OCI-LY1 (cell line): Measurements from ENCODE around the gene ABCA4.

Source experiments
- H2AFZ ChIP-seq: fragments of 200-600 bp; sonication (generic), shearing (Covaris generic); 2 replicates; pipeline ENCODE4 v1.6.0; 2014; ENCODE audit warnings: antibody characterized with exemption, mild to moderate bottlenecking, low read length
- H3F3A ChIP-seq: fragments of 200-600 bp; sonication (generic), shearing (Covaris generic); 2 replicates; pipeline ENCODE4 v1.6.0; 2014; ENCODE audit warnings: mild to moderate bottlenecking, antibody characterized with exemption, low read length, moderate library complexity; ENCODE audit not compliant: insufficient read depth
- H3K27ac ChIP-seq: fragments of 200-600 bp; sonication (generic); 2 replicates; pipeline ENCODE4 v1.5.1; 2014; ENCODE audit warnings: low read length, mixed run types, mild to moderate bottlenecking, low read depth; ENCODE audit not compliant: poor library complexity, severe bottlenecking
- H3K27me3 ChIP-seq: fragments of 200-600 bp; sonication (generic); 2 replicates; pipeline ENCODE4 v1.6.0; 2014; ENCODE audit warnings: antibody characterized with exemption, mild to moderate bottlenecking, low read length, moderate library complexity; ENCODE audit not compliant: insufficient read depth
- H3K36me3 ChIP-seq: fragments of 200-600 bp; sonication (generic); 2 replicates; pipeline ENCODE4 v1.6.1; 2014; ENCODE audit warnings: mild to moderate bottlenecking, antibody characterized with exemption, low read length, moderate library complexity, mixed read lengths; ENCODE audit not compliant: insufficient read depth
- H3K4me1 ChIP-seq: fragments of 200-600 bp; sonication (generic); 2 replicates; pipeline ENCODE4 v1.5.1; 2014; ENCODE audit warnings: mild to moderate bottlenecking, low read length, moderate library complexity; ENCODE audit not compliant: insufficient read depth, severe bottlenecking
- H3K4me2 ChIP-seq: fragments of 200-600 bp; sonication (generic), shearing (Covaris generic); 2 replicates; pipeline ENCODE4 v1.6.1; 2014; ENCODE audit warnings: low read length
- H3K4me3 ChIP-seq: fragments of 200-600 bp; sonication (generic); 2 replicates; pipeline ENCODE4 v1.5.1; 2014; ENCODE audit warnings: low read length, low read depth, mild to moderate bottlenecking, mixed read lengths; ENCODE audit not compliant: poor library complexity, severe bottlenecking
- H3K79me2 ChIP-seq: fragments of 200-600 bp; shearing (Covaris generic); 2 replicates; pipeline ENCODE4 v1.6.1; 2016; ENCODE audit warnings: mixed run types, low read length, mixed read lengths; ENCODE audit not compliant: insufficient read depth
- H3K9ac ChIP-seq: fragments of 200-600 bp; sonication (generic), shearing (Covaris generic); 2 replicates; pipeline ENCODE4 v1.6.1; 2014; ENCODE audit warnings: mild to moderate bottlenecking, low read length, mixed read lengths
- H3K9me2 ChIP-seq: fragments of 200-600 bp; sonication (generic), shearing (Covaris generic); 2 replicates; pipeline ENCODE4 v1.6.1; 2014; ENCODE audit warnings: low read depth, mild to moderate bottlenecking, low read length, mixed read lengths
- H3K9me3 ChIP-seq: fragments of 200-600 bp; shearing (Covaris generic); 2 replicates; pipeline ENCODE4 v1.6.1; 2014; ENCODE audit warnings: low read length, mixed read lengths
- H4K20me1 ChIP-seq: fragments of 200-600 bp; sonication (generic), shearing (Covaris generic); 2 replicates; pipeline ENCODE4 v1.6.0; 2016; ENCODE audit warnings: mild to moderate bottlenecking, low read length; ENCODE audit not compliant: insufficient read depth
- CTCF ChIP-seq: fragments of 200-600 bp; sonication (generic), shearing (Covaris generic); IDR thresholded peaks from 2 replicates; pipeline ENCODE4 v1.5.1; 2017; ENCODE audit warnings: mild to moderate bottlenecking, antibody characterized with exemption, low read length, moderate library complexity, mixed read lengths
- EZH2 ChIP-seq: fragments of 200-600 bp; sonication (generic), shearing (Covaris generic); IDR thresholded peaks from 2 replicates; pipeline ENCODE4 v1.8.0; 2017; ENCODE audit warnings: borderline replicate concordance, mixed run types, mild to moderate bottlenecking, antibody characterized with exemption, low read length, moderate library complexity, mixed read lengths

The ABCA4 gene

GRCh38 chr1:94121411-94121821 is 468 bp upstream of the ABCA4 start:
- no peaks in the 10 kb centered on the region for H4K20me1 ChIP-seq
- no peaks in the 10 kb centered on the region for H3K4me1 ChIP-seq
- H3K9ac ChIP-seq = no peak overlapping the region
- H3K36me3 ChIP-seq = no peaks in the 10 kb centered on the region
- H3K27me3 ChIP-seq = no peaks in the 10 kb centered on the region
- no peaks in the 10 kb centered on the region for H3K79me2 ChIP-seq
- TF ChIP-seq CTCF (no peak), EZH2 (no peak)
- H3K4me2 ChIP-seq = no peak overlapping the region
- H3F3A ChIP-seq = no peaks in the 10 kb centered on the region
- no peak overlapping the region for H2AFZ ChIP-seq
- no peaks in the 10 kb centered on the region for H3K9me2 ChIP-seq
- H3K4me3 ChIP-seq = no peak overlapping the region
- H3K9me3 ChIP-seq = no peaks in the 10 kb centered on the region
- H3K27ac ChIP-seq = no peak overlapping the region

- Histone ChIP-seq H3K9me2 (no peaks in the 10 kb centered on the region), H3K27ac (no peak overlapping the region), H3K79me2 (no peaks in the 10 kb centered on the region), H3K36me3 (no peaks in the 10 kb centered on the region), H3K4me2 (no peak overlapping the region), H3K4me1 (no peaks in the 10 kb centered on the region), H3K9ac (no peak overlapping the region), H4K20me1 (no peaks in the 10 kb centered on the region), H3K27me3 (no peaks in the 10 kb centered on the region), H3F3A (no peaks in the 10 kb centered on the region), H3K4me3 (no peak overlapping the region), H3K9me3 (no peaks in the 10 kb centered on the region), H2AFZ (no peak overlapping the region)
- no peak for TF ChIP-seq CTCF
- TF ChIP-seq EZH2 = no peak
Measured at GRCh38 chr1:94120570-94120901, 412 bp downstream of the ABCA4 start.

GRCh38 chr1:94119796-94120569 is 965 bp downstream of the ABCA4 start:
- H3K27ac ChIP-seq = no peak overlapping the region

More at GRCh38 chr1:94119796-94120569, 965 bp downstream of the ABCA4 start:
- no peaks in the 10 kb centered on the region for H3K4me1 ChIP-seq
- no peak overlapping the region for H2AFZ ChIP-seq
- H3K4me3 ChIP-seq = no peak overlapping the region
- no peak overlapping the region for H3K9ac ChIP-seq
- H3K4me2 ChIP-seq = no peak overlapping the region
- H3K9me2 ChIP-seq = no peaks in the 10 kb centered on the region
- no peaks in the 10 kb centered on the region for H3K79me2 ChIP-seq
- H3F3A ChIP-seq = no peaks in the 10 kb centered on the region
- H3K27me3 ChIP-seq = no peaks in the 10 kb centered on the region
- TF ChIP-seq CTCF (no peak), EZH2 (no peak)
- no peaks in the 10 kb centered on the region for H3K9me3 ChIP-seq
- H3K36me3 ChIP-seq = no peaks in the 10 kb centered on the region
- no peaks in the 10 kb centered on the region for H4K20me1 ChIP-seq
